DOHH2 (cell line): ENCODE results near the gene NPAS2.

Experiments
- H3F3A ChIP-seq: fragments of 200-600 bp; sonication (generic), shearing (Covaris generic); 2 replicates; pipeline ENCODE4 v1.6.0; 2016; ENCODE audit warnings: antibody characterized with exemption, mild to moderate bottlenecking; ENCODE audit not compliant: control insufficient read depth, insufficient read depth
- H3K27ac ChIP-seq: fragments of 200-600 bp; sonication (generic); 2 replicates; pipeline ENCODE4 v1.5.1; 2014; ENCODE audit warnings: low read depth, mild to moderate bottlenecking, low read length, moderate library complexity
- H3K27me3 ChIP-seq: fragments of 200-600 bp; sonication (generic); 2 replicates; pipeline ENCODE4 v1.6.1; 2014; ENCODE audit warnings: mild to moderate bottlenecking, low read length, mixed read lengths; ENCODE audit not compliant: control insufficient read depth
- H3K36me3 ChIP-seq: fragments of 200-600 bp; sonication (generic); 2 replicates; pipeline ENCODE4 v1.6.1; 2014; ENCODE audit warnings: mild to moderate bottlenecking, low read length, moderate library complexity, mixed read lengths; ENCODE audit not compliant: control insufficient read depth
- H3K4me1 ChIP-seq: fragments of 200-600 bp; sonication (generic); 2 replicates; pipeline ENCODE4 v1.6.1; 2014; ENCODE audit warnings: mild to moderate bottlenecking, low read length, mixed read lengths; ENCODE audit not compliant: control insufficient read depth
- H3K4me2 ChIP-seq: fragments of 200-600 bp; sonication (generic); 2 replicates; pipeline ENCODE4 v1.6.0; 2014; ENCODE audit warnings: mild to moderate bottlenecking, low read length, moderate library complexity
- H3K4me3 ChIP-seq: fragments of 200-600 bp; sonication (generic); 2 replicates; pipeline ENCODE4 v1.5.1; 2014; ENCODE audit warnings: mild to moderate bottlenecking, low read length, mixed read lengths
- H3K79me2 ChIP-seq: fragments of 200-600 bp; sonication (generic); 2 replicates; pipeline ENCODE4 v1.6.1; 2014; ENCODE audit warnings: mild to moderate bottlenecking, low read length, mixed read lengths; ENCODE audit not compliant: control insufficient read depth
- H3K9me2 ChIP-seq: fragments of 200-600 bp; sonication (generic); replicated peaks from 2 replicates; pipeline ENCODE4 v1.6.1; 2014; ENCODE audit warnings: mild to moderate bottlenecking, low read length, mixed read lengths; ENCODE audit not compliant: control insufficient read depth
- H3K9me3 ChIP-seq: fragments of 200-600 bp; sonication (generic); 2 replicates; pipeline ENCODE4 v1.6.1; 2014; ENCODE audit warnings: antibody characterized with exemption, low read length, mixed read lengths; ENCODE audit not compliant: control insufficient read depth, insufficient read depth
- H4K20me1 ChIP-seq: fragments of 200-600 bp; sonication (generic); 2 replicates; pipeline ENCODE4 v1.6.0; 2014; ENCODE audit warnings: low read depth, mild to moderate bottlenecking, antibody characterized with exemption, low read length, moderate library complexity; ENCODE audit not compliant: control insufficient read depth, insufficient read depth
- CTCF ChIP-seq: fragments of 200-600 bp; sonication (generic); IDR thresholded peaks from one replicate; pipeline ENCODE4 v1.5.1; 2014; ENCODE audit warnings: antibody characterized with exemption, mild to moderate bottlenecking, low read depth, low read length; ENCODE audit not compliant: poor library complexity, severe bottlenecking
- EZH2phosphoT487 ChIP-seq: fragments of 200-600 bp; sonication (generic); IDR thresholded peaks from 2 replicates; pipeline ENCODE4 v1.6.1; 2017; ENCODE audit warnings: borderline replicate concordance, mild to moderate bottlenecking, antibody characterized with exemption, low read length, moderate library complexity, mixed read lengths

The NPAS2 gene

GRCh38 chr2:100868083-100868482, 48.1 kb downstream of the NPAS2 start:
- Histone ChIP-seq H3K4me2 (no peak overlapping the region), H3K27ac (no peak overlapping the region), H3K36me3 (no peaks in the 10 kb centered on the region), H3K79me2 (no peaks in the 10 kb centered on the region), H4K20me1 (no peaks in the 10 kb centered on the region), H3K9me2 (no peaks in the 10 kb centered on the region), H3K27me3 (no peaks in the 10 kb centered on the region), H3K4me1 (no peaks in the 10 kb centered on the region), H3K4me3 (no peak overlapping the region), H3K9me3 (no peaks in the 10 kb centered on the region; the same call in 1 of the 2 replicates), H3F3A (no peaks in the 10 kb centered on the region)
- TF ChIP-seq CTCF (no peak), EZH2phosphoT487 (no peak)

DNA sequence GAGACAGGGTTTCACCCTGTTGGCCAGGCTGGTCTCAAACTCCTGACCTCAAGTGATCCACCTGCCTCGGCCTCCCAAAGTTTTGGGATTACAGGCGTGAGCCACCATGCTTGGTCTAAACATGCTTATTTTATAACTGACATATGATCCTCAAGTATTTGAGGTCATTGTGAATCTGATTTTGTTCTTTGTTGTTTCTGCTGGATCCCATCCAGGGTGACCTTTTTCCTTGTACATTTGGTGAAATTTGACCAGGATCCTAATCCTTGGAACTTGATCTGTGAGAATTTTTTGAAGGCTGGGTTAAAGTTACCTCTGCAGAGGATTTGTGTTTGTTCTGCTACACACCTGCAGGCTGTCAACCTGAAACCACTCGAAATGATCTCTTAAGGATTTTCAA, 49.2 kb downstream of the NPAS2 start:
- Histone ChIP-seq H4K20me1 (no peaks in the 10 kb centered on the region), H3K79me2 (no peaks in the 10 kb centered on the region), H3K27me3 (no peaks in the 10 kb centered on the region), H3K36me3 (no peaks in the 10 kb centered on the region), H3K27ac (no peak overlapping the region), H3K4me3 (no peak overlapping the region), H3K4me2 (no peak overlapping the region), H3K9me2 (no peaks in the 10 kb centered on the region), H3K4me1 (no peaks in the 10 kb centered on the region), H3K9me3 (no peaks in the 10 kb centered on the region; the same call in 1 of the 2 replicates), H3F3A (no peaks in the 10 kb centered on the region)
- no peak for TF ChIP-seq CTCF
- TF ChIP-seq EZH2phosphoT487 = no peak

DNA sequence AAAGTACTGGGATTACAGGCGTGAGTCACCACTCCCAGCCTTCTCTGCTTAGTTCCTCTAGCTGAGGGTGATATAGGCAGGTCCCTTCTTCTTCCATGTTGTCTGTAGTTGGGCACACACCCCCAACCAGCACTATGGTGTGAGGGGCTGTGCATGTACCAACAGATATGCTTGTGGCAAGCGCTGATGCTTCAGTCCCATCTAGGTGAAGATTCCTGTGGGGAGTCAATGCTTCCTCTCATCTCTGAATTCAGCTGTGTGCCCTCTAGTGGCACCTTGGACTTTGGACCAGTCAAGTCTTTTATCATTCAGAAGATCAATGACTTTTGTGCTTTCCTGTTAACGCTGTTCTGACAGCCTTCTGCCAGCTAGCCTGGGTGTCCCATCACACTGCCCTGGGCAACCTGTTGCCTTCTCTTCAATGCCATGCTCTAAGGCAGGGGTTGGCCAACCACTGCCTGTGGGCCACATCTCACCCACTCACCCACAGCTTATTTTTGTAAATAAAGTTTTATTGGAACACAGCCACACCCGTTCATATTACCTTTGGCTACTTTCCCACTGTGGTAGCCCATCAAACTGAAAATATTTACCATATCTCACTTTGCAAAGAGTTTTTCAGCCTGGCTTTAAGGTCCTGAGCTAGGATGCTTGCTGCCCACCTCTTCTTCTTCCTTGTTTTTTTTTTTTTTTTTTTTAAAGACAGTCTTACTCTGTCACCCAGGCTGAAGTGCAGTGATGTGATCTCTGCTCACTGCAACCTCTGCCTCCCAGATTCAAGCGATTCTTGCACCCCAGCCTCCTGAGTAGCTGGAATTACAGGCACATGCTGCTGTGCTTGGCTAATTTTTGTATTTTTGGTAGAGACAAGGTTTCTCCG, 51.0 kb downstream of the NPAS2 start:
- H3K36me3 ChIP-seq = no peaks in the 10 kb centered on the region
- no peaks in the 10 kb centered on the region for H3K9me2 ChIP-seq
- no peaks in the 10 kb centered on the region for H3F3A ChIP-seq
- H3K27me3 ChIP-seq = no peaks in the 10 kb centered on the region
- no peak overlapping the region for H3K27ac ChIP-seq
- H3K4me2 ChIP-seq = no peak overlapping the region
- H3K4me3 ChIP-seq = no peak overlapping the region
- TF ChIP-seq CTCF (peak; percentile 28), EZH2phosphoT487 (no peak)
- no peaks in the 10 kb centered on the region for H4K20me1 ChIP-seq
- H3K9me3 ChIP-seq = no peaks in the 10 kb centered on the region; the same call in 1 of the 2 replicates
- H3K79me2 ChIP-seq = no peaks in the 10 kb centered on the region
- no peaks in the 10 kb centered on the region for H3K4me1 ChIP-seq
